ENCODE results near the gene ADAM30. TPM values are rescaled to one million over a fixed set of nuclear protein-coding genes. Genes with fewer than 3 reads are reported as not detected.

The ADAM30 gene
- total RNA-seq, 2 donors from 2014 or later = not detected

- Histone ChIP-seq H3K4me1 (ENCODE audit: control insufficient read depth in 1 of 2, low read depth in 2 of 2) (no peaks in the 10 kb centered on the region), H3K27ac (no peak overlapping the region), H3K9me3 (peaks cover 4% of the 10 kb centered on the region), H3K27me3 (replicated peaks; ENCODE audit: insufficient read depth) (no peaks in the 10 kb centered on the region), H3K4me3 (no peak overlapping the region), H3K36me3 (no peaks in the 10 kb centered on the region)
- no peak for ATAC-seq (ENCODE audit: insufficient number of reproducible peaks, low FRiP score, low read depth)
- no peak for DNase-seq (ENCODE audit: low spot score)
- TF ChIP-seq, protein P1, sequence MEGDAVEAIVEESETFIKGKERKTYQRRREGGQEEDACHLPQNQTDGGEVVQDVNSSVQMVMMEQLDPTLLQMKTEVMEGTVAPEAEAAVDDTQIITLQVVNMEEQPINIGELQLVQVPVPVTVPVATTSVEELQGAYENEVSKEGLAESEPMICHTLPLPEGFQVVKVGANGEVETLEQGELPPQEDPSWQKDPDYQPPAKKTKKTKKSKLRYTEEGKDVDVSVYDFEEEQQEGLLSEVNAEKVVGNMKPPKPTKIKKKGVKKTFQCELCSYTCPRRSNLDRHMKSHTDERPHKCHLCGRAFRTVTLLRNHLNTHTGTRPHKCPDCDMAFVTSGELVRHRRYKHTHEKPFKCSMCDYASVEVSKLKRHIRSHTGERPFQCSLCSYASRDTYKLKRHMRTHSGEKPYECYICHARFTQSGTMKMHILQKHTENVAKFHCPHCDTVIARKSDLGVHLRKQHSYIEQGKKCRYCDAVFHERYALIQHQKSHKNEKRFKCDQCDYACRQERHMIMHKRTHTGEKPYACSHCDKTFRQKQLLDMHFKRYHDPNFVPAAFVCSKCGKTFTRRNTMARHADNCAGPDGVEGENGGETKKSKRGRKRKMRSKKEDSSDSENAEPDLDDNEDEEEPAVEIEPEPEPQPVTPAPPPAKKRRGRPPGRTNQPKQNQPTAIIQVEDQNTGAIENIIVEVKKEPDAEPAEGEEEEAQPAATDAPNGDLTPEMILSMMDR (IDR thresholded peaks at IDR 0.05) = no peak
Observed at GRCh38 chr1:119902775-119903442, 6.6 kb upstream of the ADAM30 start.

DNA sequence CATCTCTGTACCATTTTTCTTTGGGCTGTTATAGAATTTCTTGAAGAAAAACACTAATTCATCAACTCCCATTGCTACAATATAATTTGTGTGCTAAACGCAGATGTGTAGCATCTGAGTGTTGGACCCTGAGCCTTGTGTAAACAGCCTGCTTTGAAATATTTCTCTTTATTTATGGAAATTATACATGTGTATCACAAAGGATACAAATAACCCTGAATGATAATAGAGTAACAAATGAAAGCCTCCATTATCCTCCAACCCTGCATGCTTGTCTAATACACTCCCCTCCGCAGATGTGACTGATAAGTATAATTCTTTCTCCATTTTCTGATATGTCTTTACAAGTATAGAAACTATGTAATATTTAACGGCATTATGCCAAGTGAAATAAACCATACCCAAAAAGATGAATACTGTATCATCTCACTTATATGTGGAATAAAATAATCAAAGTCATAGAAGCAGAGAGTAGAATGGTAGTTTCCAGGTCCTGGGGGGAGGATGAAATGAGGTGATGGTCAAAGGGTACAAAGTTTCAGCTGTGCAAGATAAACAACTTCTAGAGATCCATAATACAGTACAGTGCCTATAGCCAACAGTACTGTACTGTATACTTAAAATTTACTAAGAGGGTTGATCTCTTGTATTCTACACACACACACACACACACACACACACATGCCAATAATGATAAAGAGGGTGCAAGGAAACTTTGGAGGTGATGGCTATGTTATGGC lies 2.8 kb upstream of the ADAM30 start:
- ATAC-seq (ENCODE audit: insufficient number of reproducible peaks, low FRiP score, low read depth) = no peak

DNA sequence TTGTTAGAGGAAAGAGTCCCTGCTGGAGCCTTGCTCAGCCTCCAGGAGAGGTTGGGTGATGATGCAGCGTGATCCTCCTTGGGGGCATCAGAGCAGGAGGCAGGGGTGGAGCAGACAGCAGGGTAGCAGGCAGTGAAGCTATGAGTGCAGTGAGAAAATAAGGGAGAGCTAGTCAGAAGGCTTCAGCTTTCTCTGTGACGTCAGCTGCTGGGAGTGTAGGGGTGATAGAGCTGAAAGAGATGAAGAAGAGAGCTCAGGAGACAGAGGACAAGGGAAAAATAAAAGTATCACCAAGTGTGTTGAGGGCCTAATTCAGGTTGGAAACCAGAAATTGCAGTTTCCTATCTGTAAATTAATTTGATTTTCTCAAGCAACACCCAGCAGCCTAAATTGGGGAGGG lies 2.2 kb upstream of the ADAM30 start:
- DNase-seq (ENCODE audit: low spot score) (no peak), ATAC-seq (ENCODE audit: insufficient number of reproducible peaks, low FRiP score, low read depth) (no peak)
- TF ChIP-seq, protein P1 (IDR thresholded peaks at IDR 0.05) = no peak
- Histone ChIP-seq H3K27me3 (replicated peaks; ENCODE audit: insufficient read depth) (no peaks in the 10 kb centered on the region), H3K4me1 (ENCODE audit: control insufficient read depth in 1 of 2, low read depth in 2 of 2) (no peaks in the 10 kb centered on the region), H3K9me3 (no peaks in the 10 kb centered on the region), H3K27ac (no peak overlapping the region), H3K4me3 (no peak overlapping the region), H3K36me3 (no peaks in the 10 kb centered on the region)

More for the DNA sequence above, 2.8 kb upstream of the ADAM30 start:
- no peaks in the 10 kb centered on the region for H3K9me3 ChIP-seq
- no peak for DNase-seq (ENCODE audit: low spot score)
- no peaks in the 10 kb centered on the region for H3K4me1 ChIP-seq (ENCODE audit: control insufficient read depth in 1 of 2, low read depth in 2 of 2)
- no peaks in the 10 kb centered on the region for H3K36me3 ChIP-seq
- TF ChIP-seq, protein P1 (IDR thresholded peaks at IDR 0.05) = no peak
- H3K4me3 ChIP-seq = no peak overlapping the region
- no peaks in the 10 kb centered on the region for H3K27me3 ChIP-seq (replicated peaks; ENCODE audit: insufficient read depth)
- no peak overlapping the region for H3K27ac ChIP-seq

- no peaks in the 10 kb centered on the region for H3K9me3 ChIP-seq
- ATAC-seq (ENCODE audit: insufficient number of reproducible peaks, low FRiP score, low read depth) = no peak
Observed at GRCh38 chr1:119895102-119895501, 1.2 kb downstream of the ADAM30 start.

More at GRCh38 chr1:119895102-119895501, 1.2 kb downstream of the ADAM30 start:
- TF ChIP-seq, protein P1 (IDR thresholded peaks at IDR 0.05) = no peak
- Histone ChIP-seq H3K4me1 (ENCODE audit: control insufficient read depth in 1 of 2, low read depth in 2 of 2) (no peaks in the 10 kb centered on the region), H3K4me3 (no peak overlapping the region), H3K27ac (no peak overlapping the region), H3K36me3 (no peaks in the 10 kb centered on the region), H3K27me3 (replicated peaks; ENCODE audit: insufficient read depth) (no peaks in the 10 kb centered on the region)
- no peak for DNase-seq (ENCODE audit: low spot score)
